ENCODE measurements around the gene SRP68.

GRCh38 chr17:76091526-76092286 lies 19.4 kb upstream of the SRP68 start:
- TF ChIP-seq MAZ (IDR thresholded peaks at IDR 0.05; ENCODE audit: borderline replicate concordance, low read depth, low read length) (no peak), POLR2A (IDR thresholded peaks at IDR 0.05; ENCODE audit: low read depth, low read length) (no peak), CTCF (conservative IDR thresholded peaks at IDR 0.05; ENCODE audit: low read depth, low read length) (no peak), RFX5 (IDR thresholded peaks at IDR 0.05; ENCODE audit: low read depth, low read length) (no peak), SMC3 (IDR thresholded peaks at IDR 0.05; ENCODE audit: low read depth, low read length) (no peak)

Measured in IMR-90 (cell line).